Esophagus (tissue), 2 donors: ENCODE data around the gene GPR22. TPM values are rescaled to one million over a fixed set of nuclear protein-coding genes. Genes with fewer than 3 reads are reported as not detected.

Experiments
- H3K27ac ChIP-seq, 2 donors: one replicate each; pipeline ENCODE4 v1.5.1; 2013; ENCODE audit warnings: low read depth in 2 of 2, mild to moderate bottlenecking in 2 of 2, inconsistent platforms in 1 of 2, low read length in 1 of 2, moderate library complexity in 1 of 2
- H3K27me3 ChIP-seq, 2 donors: one replicate each; pipeline ENCODE4 v1.6.1; 2013; ENCODE audit warnings: low read length in 2 of 2, control low read depth in 1 of 2, mild to moderate bottlenecking in 1 of 2; ENCODE audit not compliant: insufficient read depth in 2 of 2, control insufficient read depth in 1 of 2
- H3K36me3 ChIP-seq, 2 donors: one replicate each; pipeline ENCODE4 v1.6.1; 2013; ENCODE audit warnings: low read length in 1 of 2; ENCODE audit not compliant: control insufficient read depth in 2 of 2, insufficient read depth in 2 of 2
- H3K4me1 ChIP-seq, 2 donors: one replicate each; pipeline ENCODE4 v1.6.1; 2013; ENCODE audit warnings: low read length in 1 of 2; ENCODE audit not compliant: control insufficient read depth in 2 of 2, insufficient read depth in 2 of 2
- H3K4me3 ChIP-seq, 2 donors: one replicate each; pipeline ENCODE4 v1.5.1; 2013; ENCODE audit warnings: low read length in 2 of 2, mild to moderate bottlenecking in 2 of 2, low read depth in 1 of 2, moderate library complexity in 1 of 2
- H3K9me3 ChIP-seq, 2 donors: one replicate each; pipeline ENCODE4 v1.6.1; 2013; ENCODE audit warnings: mild to moderate bottlenecking in 2 of 2, low read depth in 1 of 2, low read length in 1 of 2, moderate library complexity in 1 of 2; ENCODE audit not compliant: control insufficient read depth in 2 of 2, insufficient read depth in 1 of 2
- WGBS, 2 donors: extraction: QIAGEN DNeasy Blood & Tissue Kit; methylation state at CpG; one replicate each; pipeline ENCODE4 v1.1.7; 2013; 5-methylcytosine and 5-hydroxymethylcytosine counted together
- polyA plus RNA-seq, 2 donors: library from polyadenylated mRNA; stranded (reverse); fragments of 200-250 nt; gene quantifications; one replicate each; pipeline ENCODE4 v1.2.3, GENCODE V29; 2013
- donor health status: healthy with polysubstance abuse.
- donor health status: Bipolar disorder and iron deficiency.

Gene GPR22
- polyA plus RNA-seq, 2 donors: not detected

DNA sequence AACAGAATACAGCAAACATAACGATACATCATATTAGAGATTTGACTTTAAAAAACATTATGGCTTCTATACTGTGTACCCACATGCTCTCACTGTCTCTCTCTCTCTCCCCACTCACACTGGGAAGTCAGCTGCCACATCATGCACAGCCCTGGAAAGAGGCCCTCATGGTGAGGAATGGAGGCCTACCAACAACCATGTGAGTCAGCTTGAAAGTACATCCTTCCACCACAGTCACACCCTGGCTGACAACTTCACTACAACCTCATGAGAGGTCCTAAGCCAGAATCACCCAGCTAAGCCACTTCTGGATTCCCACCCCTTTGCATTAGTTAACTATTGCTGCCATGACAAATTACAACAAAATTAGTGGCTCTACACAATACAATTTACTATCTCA is 23.3 kb upstream of the GPR22 start:
- H3K27me3 ChIP-seq: no peaks in the 10 kb centered on the region
- no peaks in the 10 kb centered on the region for H3K9me3 ChIP-seq
- H3K4me3 ChIP-seq: no peak overlapping the region
- no peaks in the 10 kb centered on the region for H3K36me3 ChIP-seq
- no peak overlapping the region for H3K27ac ChIP-seq
- 99 to 100% methylated on average over 1 of the region's 1 CpG for WGBS, 2 donors
- H3K4me1 ChIP-seq: no peaks in the 10 kb centered on the region

DNA sequence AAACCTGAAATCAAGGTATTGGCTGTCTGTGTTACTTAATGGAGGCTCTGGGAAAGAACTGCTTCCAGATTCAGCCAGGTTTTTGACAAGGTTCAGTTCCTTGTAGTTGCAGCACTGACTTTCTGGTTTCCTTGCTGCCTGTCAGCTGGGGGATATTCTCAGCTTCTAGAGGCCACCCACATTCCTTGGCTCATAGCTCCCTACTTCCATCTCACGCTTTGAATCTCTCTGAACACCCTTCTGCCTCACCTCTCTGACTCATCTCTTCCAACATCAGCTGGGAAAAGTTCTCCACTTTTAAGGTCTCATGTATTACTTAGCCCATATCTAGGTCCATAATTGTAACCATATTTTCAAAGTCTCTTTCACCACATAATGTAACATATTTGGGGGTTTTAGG is 22.9 kb upstream of the GPR22 start:
- Histone ChIP-seq H3K27me3 (no peaks in the 10 kb centered on the region), H3K4me1 (no peaks in the 10 kb centered on the region), H3K9me3 (no peaks in the 10 kb centered on the region), H3K27ac (no peak overlapping the region), H3K36me3 (no peaks in the 10 kb centered on the region), H3K4me3 (no peak overlapping the region)
- WGBS, 2 donors: 80 to 89% methylated on average over 1 of the region's 1 CpG

DNA sequence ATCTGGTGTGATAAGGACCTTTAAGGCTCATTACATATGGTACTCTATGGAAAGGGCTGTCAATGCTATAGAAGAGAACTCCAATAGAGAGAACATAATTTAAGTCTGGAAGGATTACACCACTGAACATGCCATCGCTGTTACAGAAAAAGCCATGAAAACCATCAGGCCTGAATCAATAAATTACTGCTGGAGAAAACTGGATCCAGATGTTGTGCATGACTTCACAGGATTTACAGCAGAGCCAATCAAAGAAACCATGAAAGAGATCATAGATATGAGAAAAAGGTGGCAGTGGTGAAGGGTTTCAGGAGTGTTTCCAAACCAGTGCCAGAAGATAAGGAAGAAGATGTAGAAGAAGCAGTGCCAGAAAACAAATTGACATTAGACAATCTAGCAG is 18.9 kb upstream of the GPR22 start:
- WGBS, 2 donors: 96 to 97% methylated on average over 1 of the region's 1 CpG
- no peaks in the 10 kb centered on the region for H3K4me1 ChIP-seq
- no peaks in the 10 kb centered on the region for H3K9me3 ChIP-seq
- H3K27me3 ChIP-seq: no peaks in the 10 kb centered on the region
- no peaks in the 10 kb centered on the region for H3K36me3 ChIP-seq
- no peak overlapping the region for H3K27ac ChIP-seq
- no peak overlapping the region for H3K4me3 ChIP-seq

DNA sequence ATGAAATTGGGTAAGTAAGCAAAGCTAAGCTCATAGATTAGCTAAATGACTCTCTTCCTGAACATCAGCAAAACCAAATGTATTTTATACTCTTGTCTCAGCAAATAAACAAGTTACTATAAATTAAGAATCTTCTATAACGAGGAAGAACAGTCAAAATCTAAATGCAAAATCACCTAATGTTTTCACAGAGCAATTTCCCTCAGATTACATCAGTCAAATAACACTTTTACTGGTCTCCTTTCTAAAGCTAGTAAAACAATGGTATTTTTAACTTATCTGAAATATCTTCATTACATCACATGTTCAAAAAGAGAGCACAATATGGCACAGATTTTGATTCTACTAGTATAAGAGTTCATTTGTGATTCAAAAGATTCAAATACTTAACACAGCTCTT is 16.5 kb upstream of the GPR22 start:
- no peaks in the 10 kb centered on the region for H3K27me3 ChIP-seq
- peaks cover 0 to under 1% of the 10 kb centered on the region in 2 donors for H3K36me3 ChIP-seq
- no peaks in the 10 kb centered on the region for H3K4me1 ChIP-seq
- WGBS, 2 donors: 97% methylated on average over 1 of the region's 1 CpG
- H3K9me3 ChIP-seq: no peaks in the 10 kb centered on the region
- no peak overlapping the region for H3K27ac ChIP-seq
- no peak overlapping the region for H3K4me3 ChIP-seq

DNA sequence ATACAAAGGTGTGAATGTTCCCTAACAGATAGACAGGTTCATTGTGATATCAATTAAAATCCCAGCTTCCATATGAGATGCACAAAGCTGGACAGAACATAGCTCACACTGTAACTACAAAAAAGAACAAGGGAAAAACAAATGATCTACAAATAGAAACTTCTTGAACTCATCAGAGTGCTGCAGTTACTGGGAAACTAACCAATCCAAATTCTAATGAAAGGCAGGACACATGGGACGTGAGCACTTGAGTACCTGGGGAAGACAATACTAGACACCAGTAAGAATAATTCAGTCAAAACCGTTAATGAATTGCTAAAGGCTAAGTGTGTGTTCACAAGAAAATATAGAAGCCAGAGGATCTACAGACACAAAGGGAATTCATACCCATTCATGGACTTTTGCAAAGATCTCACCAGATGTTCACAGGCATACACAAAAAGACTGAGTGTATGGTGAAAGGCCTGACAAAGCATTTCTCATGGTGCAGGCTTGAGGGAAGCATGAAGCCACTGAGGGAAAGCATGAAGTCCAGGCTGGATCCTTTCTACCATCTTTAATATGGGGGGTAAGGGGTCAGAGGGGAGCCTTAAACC is 7.8 kb upstream of the GPR22 start:
- Histone ChIP-seq H3K9me3 (no peaks in the 10 kb centered on the region), H3K4me1 (no peaks in the 10 kb centered on the region), H3K27ac (no peak overlapping the region), H3K36me3 (peaks cover 0 to 3% of the 10 kb centered on the region in 2 donors), H3K4me3 (no peak overlapping the region), H3K27me3 (no peaks in the 10 kb centered on the region)
- WGBS, 2 donors: 81 to 86% methylated on average over 2 of the region's 2 CpGs

DNA sequence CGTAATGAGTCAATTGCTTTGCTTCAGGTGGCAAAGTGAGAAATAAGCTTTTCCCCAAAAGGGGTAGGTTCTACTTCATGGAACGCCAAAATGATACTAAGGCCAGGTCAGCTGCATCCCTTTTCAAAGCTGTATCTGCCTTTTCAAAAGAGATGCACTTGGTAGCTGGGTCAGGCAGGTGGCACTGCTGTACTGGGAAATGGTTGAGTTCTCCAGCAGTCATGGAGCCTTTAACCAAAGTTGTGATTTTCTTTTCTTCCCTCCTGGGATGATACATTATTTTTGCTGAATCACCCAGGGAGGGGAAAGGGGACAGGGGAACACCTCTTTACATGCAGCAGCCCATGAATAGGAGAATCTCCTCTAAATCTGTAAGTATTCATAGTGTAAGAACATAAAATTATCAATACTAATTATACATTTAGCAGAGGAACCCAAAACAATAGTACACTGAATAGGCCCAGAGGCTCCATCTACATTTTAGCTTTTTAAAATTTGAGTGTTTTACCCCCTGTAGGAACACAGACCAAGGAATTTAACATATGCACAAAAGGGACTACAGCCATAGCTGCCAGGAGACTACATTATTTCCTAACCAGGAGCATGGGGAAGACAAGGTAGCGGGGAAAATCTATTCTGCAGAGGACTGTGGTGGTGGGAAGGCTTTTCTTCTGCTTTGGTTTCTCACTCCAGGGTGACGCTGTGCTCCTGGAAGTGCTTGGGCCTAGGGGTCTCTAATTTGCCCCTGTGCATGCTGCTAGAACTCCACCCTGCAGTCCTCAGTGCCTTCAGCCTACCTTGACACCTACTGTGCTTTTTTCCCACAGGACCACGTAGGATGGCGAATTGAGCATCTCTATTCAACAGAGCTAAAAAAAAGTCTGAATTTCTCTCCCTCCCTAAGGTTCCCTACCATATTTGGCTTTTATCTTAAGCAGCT is 6.4 kb upstream of the GPR22 start:
- Histone ChIP-seq H3K9me3 (no peaks in the 10 kb centered on the region), H3K4me3 (no peak overlapping the region), H3K27ac (no peak overlapping the region), H3K36me3 (peaks cover 0 to 2% of the 10 kb centered on the region in 2 donors), H3K27me3 (no peaks in the 10 kb centered on the region), H3K4me1 (no peaks in the 10 kb centered on the region)
- WGBS, 2 donors: 79 to 82% methylated on average over 6 of the region's 6 CpGs

DNA sequence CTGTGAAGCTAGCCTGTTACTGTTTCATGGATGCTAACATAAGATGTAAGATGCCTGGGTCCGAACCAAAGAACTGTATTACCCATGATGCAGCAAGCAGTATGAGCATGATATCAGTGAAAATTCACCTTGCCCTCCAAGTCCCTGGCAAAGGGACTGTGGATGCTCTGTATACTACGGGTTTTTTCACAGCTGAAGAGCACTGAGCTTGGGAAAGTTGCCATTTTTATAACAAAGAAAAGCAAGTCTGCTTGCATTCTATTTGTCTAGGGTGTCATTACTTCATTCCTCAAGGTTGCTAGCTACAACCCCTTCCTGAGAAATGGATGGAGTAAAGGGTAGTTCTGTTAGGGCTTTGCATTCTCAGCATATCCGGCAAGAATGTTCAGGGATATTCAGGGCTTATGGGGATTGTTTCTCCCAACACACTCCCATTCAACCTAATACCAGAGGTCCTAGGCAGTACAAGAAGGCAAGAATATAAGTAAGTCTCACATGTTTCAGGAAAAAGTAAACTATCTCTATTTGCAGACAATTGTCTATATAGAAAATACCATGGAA is 5.1 kb upstream of the GPR22 start:
- 79 to 83% methylated on average over 3 of the region's 3 CpGs for WGBS, 2 donors
- no peak overlapping the region for H3K4me3 ChIP-seq
- H3K36me3 ChIP-seq: no peaks in the 10 kb centered on the region
- no peak overlapping the region for H3K27ac ChIP-seq
- no peaks in the 10 kb centered on the region for H3K4me1 ChIP-seq
- no peaks in the 10 kb centered on the region for H3K27me3 ChIP-seq
- H3K9me3 ChIP-seq: no peaks in the 10 kb centered on the region

DNA sequence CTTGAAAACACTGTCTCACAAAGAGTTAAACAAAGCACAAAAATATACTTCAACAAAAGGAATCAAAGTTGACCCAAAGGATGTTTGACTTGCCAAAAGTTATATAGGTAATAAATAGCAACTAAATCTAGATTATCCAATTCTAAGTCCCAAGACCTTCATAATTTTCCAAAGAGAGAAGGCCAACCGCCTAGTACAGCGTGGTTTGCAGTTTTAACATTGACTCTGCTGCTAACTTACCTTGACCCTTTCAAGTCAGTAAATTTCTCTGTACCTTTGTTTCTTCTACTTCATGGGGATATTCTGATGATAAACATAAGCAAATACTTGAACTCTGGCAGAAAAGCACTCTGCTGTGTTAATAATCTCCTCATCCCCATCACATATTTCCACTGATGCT is 1.9 kb upstream of the GPR22 start:
- H3K27me3 ChIP-seq: no peaks in the 10 kb centered on the region
- 87 to 98% methylated on average over 2 of the region's 2 CpGs for WGBS, 2 donors
- H3K27ac ChIP-seq: no peak overlapping the region
- no peaks in the 10 kb centered on the region for H3K36me3 ChIP-seq
- H3K4me3 ChIP-seq: no peak overlapping the region
- H3K4me1 ChIP-seq: no peaks in the 10 kb centered on the region
- no peaks in the 10 kb centered on the region for H3K9me3 ChIP-seq

DNA sequence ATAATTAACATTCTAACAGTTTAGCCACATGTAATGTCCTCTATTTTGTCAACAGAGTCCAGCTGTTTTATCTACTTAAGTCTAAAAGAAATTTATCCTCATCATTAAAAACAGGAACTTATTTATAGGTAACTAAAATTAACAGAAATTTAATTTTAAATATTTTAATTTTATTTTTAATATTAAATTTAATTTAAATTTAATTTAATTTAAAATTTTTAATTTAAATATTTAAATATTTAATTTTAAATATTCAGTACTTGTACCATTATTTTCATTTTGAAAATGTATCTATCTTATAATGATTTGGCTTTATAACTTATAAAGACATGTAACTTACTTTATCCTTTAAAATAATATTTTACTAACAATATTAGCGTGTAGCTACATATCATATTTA is 1.0 kb upstream of the GPR22 start:
- no peaks in the 10 kb centered on the region for H3K27me3 ChIP-seq
- no peaks in the 10 kb centered on the region for H3K4me1 ChIP-seq
- H3K9me3 ChIP-seq: no peaks in the 10 kb centered on the region
- no peaks in the 10 kb centered on the region for H3K36me3 ChIP-seq
- 98% methylated on average over 1 of the region's 1 CpG for WGBS, 2 donors
- no peak overlapping the region for H3K27ac ChIP-seq
- H3K4me3 ChIP-seq: no peak overlapping the region
